ENCODE data around the gene FKRP. TPM values are rescaled to one million over a fixed set of nuclear protein-coding genes. Genes with fewer than 3 reads are reported as not detected.

Gene FKRP
- total and polyA plus RNA-seq, 5 experiments from 2014 or later, result 2.6 to 23.8 (median 8.7) TPM

GRCh38 chr19:46785054-46785979 is 39.5 kb downstream of the FKRP start:
- Mint-ChIP-seq H3K9me3 (no peaks in the 10 kb centered on the region), H3K27me3 (no peaks in the 10 kb centered on the region), H3K27ac (peak overlapping the region in 9 of 10 donors; percentile 53 to 94 (median 76)), H3K4me1 (peaks cover 24 to 59% (median 54%) of the 10 kb centered on the region in 4 donors), H3K4me3 (peak overlapping the region; percentile 36 to 93 (median 88)), H3K36me3 (peaks cover 0 to 13% (median 0%) of the 10 kb centered on the region in 3 donors)
- DNase-seq (no peak), ATAC-seq (no peak)
- POLR2A ChIA-PET, result interaction anchor here (1.4 kb wide), 1 partner anchor 36 kb away, joined by 3 read pairs; no protein-coding TSS in a partner anchor

GRCh38 chr19:46785980-46786235 is 40.1 kb downstream of the FKRP start:
- H3K36me3 Mint-ChIP-seq, result peaks cover 0 to 13% (median 0%) of the 10 kb centered on the region in 3 donors
- no peaks in the 10 kb centered on the region for H3K9me3 Mint-ChIP-seq
- H3K4me3 Mint-ChIP-seq, result peak overlapping the region; percentile 71 to 93 (median 89)
- H3K27me3 Mint-ChIP-seq, result no peaks in the 10 kb centered on the region
- POLR2A ChIA-PET, result interaction anchor here (0.7 kb wide), 1 partner anchor 8 kb away, joined by 3 read pairs; no protein-coding TSS in a partner anchor
- DNase-seq (no peak), ATAC-seq (no peak)
- H3K4me1 Mint-ChIP-seq, result peaks cover 24 to 59% (median 54%) of the 10 kb centered on the region in 4 donors
- H3K27ac Mint-ChIP-seq, result peak overlapping the region; percentile 74 to 94 (median 85)

- H3K4me1 Mint-ChIP-seq, result peaks cover 24 to 61% (median 56%) of the 10 kb centered on the region in 4 donors
- no peaks in the 10 kb centered on the region for H3K27me3 Mint-ChIP-seq
- POLR2A ChIA-PET, result interaction anchor here (0.7 kb wide), 1 partner anchor 9 kb away, joined by 3 read pairs; no protein-coding TSS in a partner anchor
- H3K4me3 Mint-ChIP-seq, result peak overlapping the region; percentile 81 to 93 (median 90)
- DNase-seq (peak; percentile 42 to 84 (median 66)), ATAC-seq (peak; percentile 69 to 71)
- H3K36me3 Mint-ChIP-seq, result peaks cover 0 to 13% (median 0%) of the 10 kb centered on the region in 3 donors
- peak overlapping the region; percentile 75 to 94 (median 86) for H3K27ac Mint-ChIP-seq
- H3K9me3 Mint-ChIP-seq, result no peaks in the 10 kb centered on the region
Measured at GRCh38 chr19:46786236-46787039, 40.6 kb downstream of the FKRP start.

- Mint-ChIP-seq H3K4me3 (peak overlapping the region; percentile 81 to 93 (median 90)), H3K9me3 (no peaks in the 10 kb centered on the region), H3K4me1 (peaks cover 25 to 64% (median 59%) of the 10 kb centered on the region in 4 donors), H3K36me3 (peaks cover 0 to 8% (median 0%) of the 10 kb centered on the region in 3 donors), H3K27ac (peak overlapping the region; percentile 76 to 94 (median 86)), H3K27me3 (no peaks in the 10 kb centered on the region)
- ATAC-seq (no peak), DNase-seq (no peak)
- POLR2A ChIA-PET, result interaction anchor here (2.8 kb wide), 1 partner anchor 34 kb away, joined by 18 read pairs; no protein-coding TSS in a partner anchor
Measured at GRCh38 chr19:46787040-46787330, 41.1 kb downstream of the FKRP start.

- peak; percentile 4 to 24 for ATAC-seq
- Mint-ChIP-seq H3K4me3 (peak overlapping the region; percentile 81 to 93 (median 90)), H3K4me1 (peaks cover 28 to 69% (median 63%) of the 10 kb centered on the region in 4 donors), H3K9me3 (no peaks in the 10 kb centered on the region), H3K27ac (peak overlapping the region; percentile 76 to 94 (median 87)), H3K36me3 (peaks cover 0 to 6% (median 0%) of the 10 kb centered on the region in 3 donors), H3K27me3 (no peaks in the 10 kb centered on the region)
- DNase-seq, result peak in 6 of 10 donors; percentile 28 to 42 (median 32)
- POLR2A ChIA-PET, result interaction anchor here (0.6 to 2.8 kb wide), 2 partner anchors 33 to 58 kb away, joined by 7 to 18 read pairs; no protein-coding TSS in a partner anchor
Measured at GRCh38 chr19:46787331-46788261, 41.7 kb downstream of the FKRP start.

GRCh38 chr19:46788262-46788967 is 42.6 kb downstream of the FKRP start, which contains the start of gene SLC1A5:
Gene SLC1A5 (minus strand): TSS chr19:46788594. CDS start chr19:46787965, 629 bp downstream.
- H3K36me3 Mint-ChIP-seq, result no peaks in the 10 kb centered on the region
- no peaks in the 10 kb centered on the region for H3K27me3 Mint-ChIP-seq
- peaks cover 25 to 64% (median 61%) of the 10 kb centered on the region in 4 donors for H3K4me1 Mint-ChIP-seq
- peak; percentile 81 to 94 (median 88) for DNase-seq
- H3K4me3 Mint-ChIP-seq, result peak within 1 kb of the TSS; percentile 81 to 93 (median 90)
- H3K9me3 Mint-ChIP-seq, result no peaks in the 10 kb centered on the region
- ATAC-seq, result peak; percentile 75 to 86
- POLR2A ChIA-PET, result interaction anchor here (0.9 to 2.8 kb wide), 2 partner anchors 32 to 46 kb away, joined by 3 to 18 read pairs; no protein-coding TSS in a partner anchor
- H3K27ac Mint-ChIP-seq, result peak within 1 kb of the TSS; percentile 56 to 94 (median 79)

GRCh38 chr19:46788968-46789338 is 43.1 kb downstream of the FKRP start:
- Mint-ChIP-seq H3K36me3 (no peaks in the 10 kb centered on the region), H3K27ac (peak overlapping the region in 7 of 10 donors; percentile 37 to 88 (median 71)), H3K27me3 (no peaks in the 10 kb centered on the region), H3K9me3 (no peaks in the 10 kb centered on the region), H3K4me1 (peaks cover 23 to 61% (median 57%) of the 10 kb centered on the region in 4 donors), H3K4me3 (peak overlapping the region; percentile 81 to 93 (median 90))
- DNase-seq (no peak), ATAC-seq (no peak)
- POLR2A ChIA-PET, result interaction anchor here (0.6 to 2.8 kb wide), 4 partner anchors 22 to 51 kb away, joined by 3 to 18 read pairs (median 4); no protein-coding TSS in a partner anchor

GRCh38 chr19:46789371-46789770 is 43.5 kb downstream of the FKRP start:
- H3K4me1 Mint-ChIP-seq, result peaks cover 23 to 57% (median 53%) of the 10 kb centered on the region in 4 donors
- H3K4me3 Mint-ChIP-seq, result peak overlapping the region in 9 of 10 donors; percentile 42 to 93 (median 89)
- ATAC-seq, result no peak
- peak overlapping the region in 6 of 10 donors; percentile 7 to 73 (median 60) for H3K27ac Mint-ChIP-seq
- no peaks in the 10 kb centered on the region for H3K9me3 Mint-ChIP-seq
- no peaks in the 10 kb centered on the region for H3K27me3 Mint-ChIP-seq
- H3K36me3 Mint-ChIP-seq, result no peaks in the 10 kb centered on the region
- no peak for DNase-seq
- POLR2A ChIA-PET, result interaction anchor here (0.6 to 2.8 kb wide), 4 partner anchors 22 to 51 kb away, joined by 3 to 18 read pairs (median 4); no protein-coding TSS in a partner anchor

GRCh38 chr19:46791944-46792343 is 46.1 kb downstream of the FKRP start:
- Mint-ChIP-seq H3K27ac (peak overlapping the region in 7 of 10 donors; percentile 1 to 69 (median 55)), H3K27me3 (no peaks in the 10 kb centered on the region), H3K4me3 (peak overlapping the region in 2 of 10 donors; percentile 1 to 50), H3K9me3 (no peaks in the 10 kb centered on the region), H3K4me1 (peaks cover 12 to 34% (median 27%) of the 10 kb centered on the region in 4 donors), H3K36me3 (no peaks in the 10 kb centered on the region)
- POLR2A ChIA-PET, result interaction anchor here (1.0 kb wide), 1 partner anchor 30 kb away, joined by 3 read pairs; no protein-coding TSS in a partner anchor
- ATAC-seq, result peak; percentile 12 to 48
- DNase-seq, result peak in 6 of 10 donors; percentile 22 to 66 (median 35)

- POLR2A ChIA-PET, result interaction anchor here (0.7 kb wide), 1 partner anchor 1345 kb away, joined by 3 read pairs; no protein-coding TSS in a partner anchor
- Mint-ChIP-seq H3K27me3 (no peaks in the 10 kb centered on the region), H3K27ac (no peak overlapping the region), H3K4me3 (no peak overlapping the region), H3K4me1 (no peaks in the 10 kb centered on the region), H3K9me3 (no peaks in the 10 kb centered on the region), H3K36me3 (no peaks in the 10 kb centered on the region)
- no peak for DNase-seq
- ATAC-seq, result no peak
Measured at GRCh38 chr19:46797881-46798280, 52.0 kb downstream of the FKRP start.

- Mint-ChIP-seq H3K36me3 (no peaks in the 10 kb centered on the region), H3K4me3 (no peak overlapping the region), H3K27ac (no peak overlapping the region), H3K9me3 (no peaks in the 10 kb centered on the region), H3K27me3 (no peaks in the 10 kb centered on the region), H3K4me1 (no peaks in the 10 kb centered on the region)
- no peak for DNase-seq
- no peak for ATAC-seq
- POLR2A ChIA-PET, result no interaction called here
Measured at GRCh38 chr19:46798713-46799112, 52.9 kb downstream of the FKRP start.

Measured in naive thymus-derived CD8-positive, alpha-beta T cell (primary cell).